GM18867 (cell line): ENCODE data around the gene CEP295NL.
"Not testable (repeated sequence)": the region's sequence is repeated elsewhere in the genome, so short reads cannot be mapped to it uniquely, and the experiment has no call there.

Experiments
- ATAC-seq: cut with Tn5 transposase; IDR thresholded peaks from one replicate; pipeline ENCODE4 v1.9.1; 2021; ENCODE audit warnings: mild to moderate bottlenecking, moderate library complexity; ENCODE audit not compliant: unreplicated experiment

Gene CEP295NL

DNA sequence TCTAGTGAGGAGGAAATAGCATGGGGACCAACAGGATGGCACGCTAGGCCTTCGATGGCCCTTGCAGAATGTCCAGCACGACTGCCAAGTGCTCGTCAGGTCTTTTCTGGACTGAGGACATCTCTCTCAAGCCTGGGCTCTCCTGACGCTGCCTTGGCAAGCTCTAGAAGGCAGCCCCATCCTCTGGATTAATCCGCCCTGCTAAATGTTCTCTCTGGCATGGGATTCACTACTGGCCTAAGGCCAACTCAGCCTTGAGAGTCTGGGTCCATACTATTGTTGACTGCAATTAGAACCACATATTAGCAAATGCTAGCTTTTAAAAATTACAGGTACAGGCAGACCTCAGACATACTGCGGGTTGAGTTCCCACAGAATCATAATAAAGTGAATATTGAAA lies 2.5 kb upstream of the CEP295NL start:
- ATAC-seq: no peak

DNA sequence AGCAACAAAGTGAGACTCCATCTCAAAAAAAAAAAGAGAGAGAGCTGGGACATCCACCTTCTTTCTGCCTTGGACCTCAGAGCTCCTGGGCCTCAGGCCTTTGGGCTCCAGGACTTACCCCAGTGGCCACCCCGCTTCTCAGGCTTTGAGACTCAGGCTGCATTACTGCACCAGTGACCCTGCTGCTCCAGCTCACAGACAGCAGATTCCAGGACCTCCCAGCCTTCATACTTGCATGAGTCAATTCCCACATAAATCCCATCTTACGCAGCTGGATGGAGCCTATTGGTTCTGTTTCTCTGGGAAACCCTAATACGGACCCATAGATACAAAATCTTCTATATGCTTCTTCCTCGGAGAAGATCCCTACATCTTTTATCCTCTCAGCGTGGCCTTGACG lies 2.1 kb upstream of the CEP295NL start:
- no peak for ATAC-seq

DNA sequence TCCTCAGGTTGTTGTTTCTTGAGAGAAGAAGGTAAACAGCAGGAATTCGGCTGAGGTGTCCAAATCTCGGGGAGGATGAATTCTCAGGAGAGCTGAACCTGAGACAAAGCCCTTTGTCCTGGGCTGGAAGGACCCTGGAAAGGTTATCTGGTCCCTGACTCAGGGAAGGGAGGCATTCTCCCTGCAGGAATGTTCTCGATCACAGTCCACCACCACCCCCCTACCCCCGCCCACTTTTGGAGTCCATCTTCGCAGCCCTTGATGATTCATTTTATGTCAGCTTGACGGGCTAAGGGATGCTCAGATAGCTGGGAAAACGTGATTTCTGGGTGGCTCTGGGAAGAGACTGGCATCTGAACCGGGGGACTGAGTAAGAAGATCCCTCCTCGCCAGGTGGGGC lies 1.4 kb upstream of the CEP295NL start:
- ATAC-seq: no peak

DNA sequence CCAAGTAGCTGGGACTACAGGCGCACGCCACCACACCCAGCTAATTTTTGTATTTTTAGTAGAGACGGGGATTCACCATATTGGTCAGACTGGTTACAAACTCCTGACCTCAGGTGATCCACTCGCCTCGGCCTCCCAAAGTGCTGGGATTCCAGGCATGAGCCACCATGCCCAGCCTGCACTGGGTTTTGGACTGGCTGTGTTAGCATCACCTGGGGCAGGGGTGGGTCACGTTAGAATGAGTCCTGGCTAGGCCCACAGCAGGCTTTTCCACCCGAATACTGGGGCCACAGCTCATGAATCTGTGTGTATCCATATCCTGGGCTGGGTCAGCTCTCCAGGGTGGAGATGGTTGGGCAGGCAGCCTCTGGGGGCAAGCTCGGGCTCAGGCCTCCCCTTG lies 770 bp downstream of the CEP295NL start:
- ATAC-seq: not testable (repeated sequence)

DNA sequence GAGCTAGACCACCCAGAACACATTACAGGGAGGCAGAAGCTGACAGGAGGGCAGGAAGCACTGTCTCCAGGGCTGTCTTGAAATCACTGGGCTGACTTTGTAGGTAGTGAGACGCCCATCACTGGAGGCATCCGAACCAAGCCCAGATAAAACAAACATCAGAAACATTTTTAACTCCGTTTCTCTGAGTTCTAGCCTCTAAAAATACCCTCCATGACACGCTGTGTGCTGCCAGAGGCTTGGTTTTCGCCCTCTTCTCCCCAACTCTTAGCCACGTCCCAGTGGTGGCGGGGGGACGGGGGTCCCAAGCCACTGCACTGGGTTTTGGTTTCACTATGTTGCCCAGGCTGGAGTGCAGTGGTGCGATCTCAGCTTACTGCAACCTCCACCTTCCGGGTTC lies 1.2 kb downstream of the CEP295NL start:
- ATAC-seq: no peak

DNA sequence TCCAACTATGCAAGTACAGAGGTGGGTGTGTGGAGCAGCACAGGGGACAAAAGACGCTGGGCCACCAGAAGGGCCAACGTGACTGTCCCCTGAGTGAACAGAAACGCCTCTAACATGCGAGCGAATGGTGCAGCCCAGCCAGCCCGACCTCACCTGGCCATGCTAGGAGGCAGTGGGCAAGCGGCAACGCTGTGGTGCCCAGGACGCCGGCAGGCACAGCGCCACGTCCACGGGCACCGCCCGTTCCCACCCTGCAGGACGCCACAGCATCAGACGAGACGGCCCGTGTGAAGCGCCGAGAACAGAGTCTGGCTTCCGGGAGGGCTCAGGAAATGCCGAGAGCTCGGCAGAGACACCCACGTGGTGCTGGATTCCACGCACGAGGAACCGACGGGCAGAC lies 2.2 kb downstream of the CEP295NL start:
- ATAC-seq: no peak

DNA sequence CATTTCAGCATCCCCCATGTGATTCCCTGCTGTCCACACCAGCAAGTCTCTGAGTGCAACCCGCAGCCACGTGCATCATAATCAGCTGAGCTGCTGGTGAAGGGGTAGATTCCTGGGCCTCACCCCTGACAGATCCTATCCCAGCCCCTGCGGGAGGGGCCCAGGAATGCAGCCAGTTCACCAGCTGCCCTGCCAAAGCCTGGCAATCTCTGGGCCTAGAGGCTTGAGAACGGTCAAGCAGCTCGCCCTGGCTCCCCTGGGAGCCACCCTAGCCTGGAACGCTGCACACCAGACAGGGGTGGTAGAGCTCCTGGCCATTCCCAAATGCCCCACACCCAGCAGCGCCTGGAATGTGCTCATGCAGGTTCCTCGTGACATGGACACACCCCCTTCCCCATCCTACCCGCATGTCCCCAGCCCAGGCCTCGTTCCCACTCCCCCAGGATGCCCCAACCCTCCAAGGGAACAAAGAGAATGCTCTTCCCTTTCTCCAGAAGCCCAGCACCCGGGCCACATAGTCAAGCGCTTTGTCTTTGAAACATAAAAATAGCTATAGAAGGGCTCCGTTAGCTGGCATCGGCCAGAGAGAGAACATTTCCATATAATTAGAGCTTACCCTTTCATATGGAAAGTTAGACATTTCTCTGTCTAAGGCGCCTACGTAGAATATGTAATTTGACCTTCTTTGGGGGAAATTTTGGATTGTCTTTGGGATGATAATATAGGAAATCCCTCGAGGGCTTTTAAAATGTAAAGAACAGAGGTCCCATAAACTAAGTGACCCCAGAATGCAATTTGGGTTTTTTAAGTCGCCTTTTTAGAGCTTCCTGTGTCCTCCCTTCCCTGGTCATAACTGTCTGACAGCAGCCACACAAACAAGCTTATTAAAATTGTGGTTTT lies 3.4 kb downstream of the CEP295NL start:
- ATAC-seq: no peak

DNA sequence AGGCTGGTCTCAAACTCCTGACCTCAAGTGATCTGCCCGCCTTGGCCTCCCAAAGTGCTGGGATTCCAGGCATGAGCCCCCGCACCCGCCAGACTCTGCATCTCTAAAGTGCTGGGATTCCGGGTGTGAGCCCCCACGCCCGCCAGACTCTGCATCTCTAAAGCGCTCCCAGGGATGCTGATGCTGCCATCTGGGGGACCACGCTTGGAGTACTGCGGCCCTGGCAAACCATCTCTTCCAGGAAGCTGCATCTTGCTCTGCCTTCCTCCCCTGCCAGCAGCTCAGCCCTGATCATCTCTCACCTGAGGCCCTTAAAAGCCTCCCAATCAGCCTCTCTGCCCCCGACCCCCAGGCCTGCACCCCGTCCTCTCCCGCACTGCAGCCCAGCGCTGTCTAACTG lies 4.1 kb downstream of the CEP295NL start:
- ATAC-seq: no peak

DNA sequence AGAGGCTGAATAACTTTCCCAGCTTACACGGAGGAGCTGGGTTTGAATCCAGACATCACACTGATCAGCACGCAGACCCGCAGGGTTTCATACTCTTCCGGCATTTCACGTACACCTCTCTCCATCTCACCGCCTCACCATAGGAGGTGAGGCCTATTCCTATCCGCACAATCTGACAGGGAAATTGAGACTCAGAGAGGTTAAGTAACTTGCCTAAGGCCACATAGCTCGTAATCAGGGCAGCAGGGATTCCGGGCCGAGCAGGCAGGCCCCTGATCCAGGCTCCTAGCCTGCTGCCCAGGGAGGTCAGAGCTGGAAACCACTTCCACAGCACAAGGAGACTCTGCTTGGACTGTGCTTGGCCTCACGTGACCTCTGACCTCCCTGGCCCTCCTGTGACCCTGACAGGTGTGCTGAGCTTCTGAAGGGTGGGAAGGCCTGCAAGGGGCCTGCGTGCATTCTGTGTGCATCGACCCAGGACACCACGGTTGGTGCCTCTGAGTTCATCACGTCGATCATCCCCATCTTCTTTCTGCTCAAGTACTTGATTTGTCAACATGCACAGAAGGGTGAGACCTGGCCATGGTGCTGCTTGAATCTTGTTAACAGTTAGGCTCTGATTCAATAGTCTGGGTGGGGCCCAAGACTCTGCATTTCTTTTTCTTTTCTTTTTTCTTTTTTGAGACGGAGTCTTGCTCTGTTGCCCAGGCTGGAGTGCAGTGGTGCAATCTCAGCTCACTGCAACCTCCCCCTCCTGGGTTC lies 4.7 kb downstream of the CEP295NL start:
- ATAC-seq: no peak

DNA sequence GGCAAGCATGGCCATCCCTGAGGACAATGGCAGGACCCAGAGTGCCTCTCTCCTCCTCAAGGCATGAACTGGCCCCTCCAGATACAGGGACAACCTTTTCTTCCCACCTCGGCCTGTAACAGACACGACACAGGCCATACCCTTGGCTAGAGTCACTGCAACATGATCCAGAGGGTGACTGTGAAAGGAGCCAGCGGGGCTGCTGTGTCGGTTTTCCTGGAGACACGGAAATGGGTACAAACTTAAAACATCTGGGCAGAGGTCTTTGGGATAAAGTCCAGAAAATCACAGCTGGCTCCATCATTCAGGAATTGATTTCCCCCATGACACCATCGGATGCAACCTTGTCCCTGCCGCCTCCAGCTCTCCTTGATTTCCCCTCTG lies 5.3 kb downstream of the CEP295NL start:
- no peak for ATAC-seq

DNA sequence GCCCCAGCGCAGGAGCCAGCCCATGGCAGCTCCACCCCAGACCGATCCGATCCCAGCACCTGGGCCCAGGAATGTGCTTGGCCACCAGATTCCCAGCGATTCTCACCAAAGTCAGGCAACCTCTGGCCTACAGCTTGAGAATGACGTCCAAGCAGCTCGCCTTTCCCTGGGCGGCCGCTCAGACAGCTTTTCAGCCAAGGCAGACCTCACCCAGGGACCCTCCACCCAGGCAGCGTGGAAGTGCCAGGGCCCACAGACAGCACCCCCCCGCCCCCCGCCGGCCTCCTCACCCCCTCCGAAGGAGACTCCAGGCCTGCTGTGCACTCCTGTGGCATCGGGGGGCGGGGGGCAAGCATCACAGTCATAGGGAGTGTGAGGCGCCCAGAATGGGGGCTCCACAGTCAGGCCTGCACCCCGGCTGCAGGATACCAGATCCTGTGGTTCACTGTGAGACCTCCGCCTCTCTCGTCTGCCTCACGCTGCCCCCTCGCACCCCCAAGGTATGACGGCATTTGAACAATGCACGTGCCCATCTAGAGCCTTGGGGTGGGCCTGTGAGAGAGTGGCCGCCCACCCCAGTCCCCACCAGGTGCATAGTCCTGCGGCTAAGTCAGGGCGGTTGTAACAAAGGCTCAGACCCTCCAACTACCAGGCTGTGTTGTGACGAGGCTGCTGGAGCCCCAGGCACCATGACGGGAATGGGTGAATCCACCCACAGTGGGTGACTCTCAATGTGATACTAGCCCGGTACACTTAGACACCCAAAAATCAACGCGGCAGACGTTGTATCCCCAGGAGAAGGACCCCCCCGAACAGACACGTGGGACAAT lies 6.0 kb downstream of the CEP295NL start:
- no peak for ATAC-seq

DNA sequence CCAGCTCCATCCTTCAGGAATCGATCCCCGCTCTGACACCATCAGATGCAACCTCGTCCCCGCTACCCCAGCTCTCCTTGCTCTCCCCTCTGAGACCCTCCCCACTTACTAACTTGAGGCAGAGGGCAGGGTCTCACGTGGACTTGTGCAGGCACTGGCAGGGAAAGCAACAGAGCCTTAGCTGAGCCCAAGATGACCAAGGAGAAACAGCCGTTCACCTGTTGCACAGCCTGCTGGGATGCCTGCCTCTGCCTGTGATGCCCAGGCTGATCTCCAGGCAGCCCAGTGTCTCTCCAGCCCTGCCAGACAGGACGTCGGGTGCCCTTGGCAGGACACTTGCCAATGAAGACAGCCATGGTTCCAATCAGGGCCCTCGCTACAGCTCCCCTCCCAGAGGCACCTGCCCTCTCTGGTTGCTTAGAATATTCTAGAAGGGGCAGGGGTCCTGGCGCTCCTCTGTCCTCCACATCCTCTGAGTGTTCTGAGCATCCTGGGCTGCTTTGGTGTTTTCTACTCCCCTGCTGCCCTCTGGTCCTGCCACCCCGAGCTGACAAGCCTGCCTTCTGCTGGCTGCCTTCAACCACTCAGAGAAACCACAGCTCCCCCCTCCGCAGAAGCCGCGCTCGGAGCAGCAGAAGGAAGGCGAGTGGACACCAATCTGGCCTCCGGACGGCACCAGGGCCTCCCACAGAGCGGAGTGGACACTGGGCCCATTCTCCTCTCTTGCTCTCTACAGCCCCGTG lies 6.7 kb downstream of the CEP295NL start:
- ATAC-seq: no peak

DNA sequence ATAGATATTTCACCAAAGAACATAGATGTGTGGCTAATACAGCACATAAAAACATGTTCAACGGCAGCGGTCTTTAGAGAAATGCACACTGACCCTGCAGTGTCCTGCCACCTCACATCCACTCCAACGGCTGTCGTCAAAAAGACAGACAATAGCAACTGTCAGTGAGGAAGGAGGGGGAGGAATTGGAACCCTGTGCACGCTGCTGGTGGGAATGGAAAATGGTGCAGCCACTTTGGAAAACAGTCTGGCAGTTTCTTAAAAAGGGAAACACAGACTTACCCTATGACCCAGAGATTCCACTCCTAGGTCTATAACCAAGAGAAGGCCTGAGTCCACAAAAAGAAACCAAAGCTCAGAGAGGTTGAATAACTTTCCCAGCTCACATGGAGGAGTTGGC lies 7.7 kb downstream of the CEP295NL start:
- ATAC-seq: no peak

DNA sequence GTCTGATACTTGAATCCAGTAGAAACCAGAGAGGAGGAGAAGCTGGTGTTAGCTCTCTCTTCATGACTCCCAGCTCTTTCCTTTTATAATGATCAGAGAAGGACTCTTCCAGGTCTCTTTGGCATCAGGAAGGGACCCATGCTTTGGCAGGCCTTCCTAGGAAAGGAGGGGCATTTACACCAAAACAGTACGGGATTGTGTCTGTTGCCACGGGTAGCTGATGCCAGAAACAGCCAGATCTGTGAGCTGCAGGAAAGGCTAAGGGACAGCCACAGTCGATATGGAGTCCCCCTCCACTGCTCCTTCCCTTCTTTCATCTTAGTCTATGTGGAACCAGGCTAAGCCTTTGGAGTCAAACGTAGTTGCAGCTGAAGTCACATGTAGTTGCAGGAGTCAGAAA lies 9.3 kb downstream of the CEP295NL start:
- ATAC-seq: no peak

DNA sequence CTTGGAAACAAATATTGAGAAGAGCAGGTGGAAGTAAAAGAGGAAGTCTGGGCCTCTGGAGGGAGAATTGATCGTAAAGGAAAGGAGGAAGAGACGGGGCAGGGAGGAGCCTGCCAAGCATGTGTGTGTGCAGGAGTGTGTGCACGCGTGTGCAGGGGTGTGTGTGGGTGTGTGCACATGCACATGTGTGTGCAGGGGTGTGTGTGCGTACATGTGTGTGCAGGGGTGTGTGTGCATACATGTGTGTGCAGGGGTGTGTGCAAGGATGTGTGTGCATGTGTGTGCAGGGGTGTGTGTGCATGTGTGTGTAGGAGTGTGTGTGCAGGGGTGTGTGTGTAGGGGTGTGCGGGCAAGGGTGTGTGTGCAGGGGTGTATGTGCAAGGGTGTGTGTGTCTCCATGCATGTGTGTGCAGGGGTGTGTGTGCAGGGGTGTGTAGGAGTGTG lies 10.0 kb downstream of the CEP295NL start:
- ATAC-seq: no peak

DNA sequence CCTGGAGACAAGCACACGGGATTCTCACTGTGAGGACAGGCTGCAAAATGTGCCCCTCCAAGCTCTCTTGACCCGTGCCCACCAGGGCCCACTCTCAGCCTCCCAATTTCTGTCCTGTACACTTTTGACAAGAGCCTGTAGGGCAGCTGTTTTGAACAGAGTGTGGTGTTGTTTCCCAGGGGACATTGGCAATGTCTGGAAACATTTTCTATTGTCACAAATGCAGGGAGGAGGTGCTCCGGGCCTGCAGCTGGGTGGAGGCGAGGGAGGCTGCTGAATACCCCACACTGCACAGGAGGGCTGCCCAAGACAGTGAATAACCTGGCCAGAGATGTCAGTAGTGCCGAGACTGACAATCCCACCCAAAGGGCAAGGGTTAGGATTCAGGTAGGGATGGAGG lies 10.5 kb downstream of the CEP295NL start:
- ATAC-seq: no peak

DNA sequence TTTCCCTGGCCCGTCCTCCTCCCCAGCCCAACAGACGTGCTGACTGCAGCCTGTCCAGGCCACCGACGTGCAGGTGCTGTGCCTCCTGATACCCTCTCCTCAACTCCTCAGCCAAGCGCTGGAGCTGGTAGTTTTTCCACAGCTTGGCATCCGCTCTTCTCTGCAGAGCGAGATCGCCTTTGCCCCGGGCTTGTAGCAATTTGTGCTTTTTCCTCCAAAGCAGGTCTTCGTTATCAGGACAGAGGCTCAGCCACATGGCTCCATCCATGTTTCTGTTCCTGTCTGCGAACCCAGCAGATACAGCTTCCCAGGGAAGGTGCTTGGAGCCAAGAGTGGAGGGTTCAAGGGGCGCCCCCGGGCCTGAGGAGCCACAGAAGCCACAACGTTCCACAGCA lies 10.9 kb downstream of the CEP295NL start:
- no peak for ATAC-seq

DNA sequence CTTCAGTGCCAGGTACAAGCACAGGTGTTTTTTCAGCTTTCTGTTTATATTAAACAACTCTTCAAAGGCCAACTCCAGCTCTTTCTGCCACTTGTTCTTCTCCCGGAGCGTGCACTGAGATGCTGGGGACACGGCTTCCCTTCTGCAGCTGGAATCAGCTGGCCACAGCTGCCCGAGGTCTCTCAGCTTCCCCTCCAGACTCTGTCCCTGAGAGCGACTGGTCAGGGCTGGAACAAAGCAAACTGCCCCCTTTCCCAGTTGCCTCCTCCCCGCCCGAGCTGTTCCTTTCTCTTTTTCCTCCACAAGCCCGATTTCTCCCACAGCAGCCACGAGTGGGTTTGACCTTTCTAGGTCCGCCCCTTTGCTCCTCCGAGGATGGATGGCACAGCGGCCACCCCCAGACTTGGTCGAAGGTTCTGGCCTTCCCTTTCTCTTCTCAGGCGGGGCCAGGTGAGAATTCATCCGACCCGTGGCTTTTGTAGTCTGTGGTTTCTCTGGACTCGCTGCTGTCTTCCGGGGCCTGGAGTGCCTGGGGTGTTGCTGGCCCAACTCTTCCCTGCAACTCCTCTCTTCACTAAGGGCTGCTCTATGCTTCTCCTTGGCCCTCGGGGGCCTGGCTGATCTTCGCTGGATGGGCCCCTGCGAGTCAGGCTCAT lies 11.5 kb downstream of the CEP295NL start:
- ATAC-seq: no peak

DNA sequence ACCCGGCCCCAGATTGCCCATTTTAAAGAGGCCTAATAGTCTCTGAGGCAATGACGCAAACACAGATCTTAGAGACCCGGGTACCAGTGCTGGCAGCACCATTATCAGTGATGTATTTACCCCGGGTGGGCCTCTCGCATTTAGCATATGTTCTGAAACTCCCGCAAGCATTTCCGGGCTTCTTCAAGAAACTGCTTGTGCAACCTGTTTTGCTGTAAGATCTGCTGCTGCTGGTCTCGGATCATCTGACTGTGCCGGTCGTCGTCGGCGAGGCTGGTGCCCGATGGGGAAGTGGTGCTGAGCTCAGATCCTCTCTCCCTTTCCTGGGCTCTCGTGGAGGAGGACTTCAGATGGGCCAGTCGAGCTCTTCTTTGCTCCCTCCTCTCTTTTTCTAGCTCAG lies 12.5 kb downstream of the CEP295NL start:
- peak; percentile 49 for ATAC-seq

DNA sequence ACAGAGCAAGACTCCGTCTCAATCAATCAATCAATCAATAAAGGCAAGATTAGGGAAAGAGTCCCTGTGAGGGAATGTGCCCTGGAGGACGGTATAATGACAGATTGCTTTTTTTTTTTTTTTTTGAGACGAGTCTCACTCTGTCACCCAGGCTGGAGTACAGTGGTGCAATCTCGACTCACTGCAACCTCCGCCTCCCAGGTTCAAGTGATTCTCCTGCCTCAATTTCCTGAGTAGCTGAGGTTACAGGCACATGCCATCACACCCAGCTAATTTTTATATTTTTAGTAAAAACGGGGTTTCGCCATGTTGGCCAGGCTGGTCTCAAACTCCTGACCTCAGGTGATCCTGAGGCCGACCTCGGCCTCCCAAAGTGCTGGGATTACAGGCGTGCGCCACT lies 12.9 kb downstream of the CEP295NL start:
- ATAC-seq: not testable (repeated sequence)
